Bronchial epithelial cell (primary cell): ENCODE results near the gene EMC9. TPM values are rescaled to one million over a fixed set of nuclear protein-coding genes. Genes with fewer than 3 reads are reported as not detected.
"Not testable (repeated sequence)": the region's sequence is repeated elsewhere in the genome, so short reads cannot be mapped to it uniquely, and the experiment has no call there.

Experiments
- DNase-seq: peaks from one replicate; pipeline ENCODE4 v3.0.0-alpha.2; 2010; ENCODE audit warnings: low read depth
- FAIRE-seq: peaks from 2 replicates; lab custom pipeline; 2011; peaks lifted over from hg19 to GRCh38; lab: Jason Lieb, UNC
- H3K27me3 ChIP-seq: 2 replicates; pipeline ENCODE4 v1.5.1; 2011; ENCODE audit warnings: low read length; ENCODE audit not compliant: control insufficient read depth, insufficient read depth
- H3K36me3 ChIP-seq: 2 replicates; pipeline ENCODE4 v1.5.1; 2011; ENCODE audit warnings: low read length; ENCODE audit not compliant: control insufficient read depth, insufficient read depth
- H3K4me3 ChIP-seq: 2 replicates; pipeline ENCODE4 v1.5.1; 2011; ENCODE audit warnings: mild to moderate bottlenecking, low read depth, low read length, control low read depth
- CTCF ChIP-seq: IDR thresholded peaks from 2 replicates; pipeline ENCODE4 v1.5.1; 2011; ENCODE audit warnings: mild to moderate bottlenecking, moderate library complexity, low read length, control low read depth, inconsistent platforms; ENCODE audit not compliant: insufficient read depth, severe bottlenecking
- total RNA-seq: library from RNA; depleted of rRNA; stranded (reverse); fragments of >200 nt; gene quantifications from 2 replicates; pipeline ENCODE4 v1.2.1, GENCODE V29; 2014

EMC9 gene
- total RNA-seq, 1 donor from 2014 or later: 12.6 TPM

- Histone ChIP-seq H3K4me3 (no peak overlapping the region), H3K27me3 (no peaks in the 10 kb centered on the region), H3K36me3 (no peaks in the 10 kb centered on the region)
- TF ChIP-seq CTCF: no peak
- peak; percentile 63 for DNase-seq
- no peak for FAIRE-seq
Measured at GRCh38 chr14:24110060-24110459, 31.3 kb downstream of the EMC9 start.

- FAIRE-seq (no peak), DNase-seq (no peak)
- Histone ChIP-seq H3K27me3 (no peaks in the 10 kb centered on the region), H3K4me3 (no peak overlapping the region), H3K36me3 (peaks cover 4% of the 10 kb centered on the region)
- no peak for TF ChIP-seq CTCF
Measured at GRCh38 chr14:24108336-24108874, 33.0 kb downstream of the EMC9 start.

- no peak for TF ChIP-seq CTCF
- Histone ChIP-seq H3K27me3 (no peaks in the 10 kb centered on the region), H3K36me3 (peaks cover 14% of the 10 kb centered on the region), H3K4me3 (no peak overlapping the region)
- FAIRE-seq: no peak
- DNase-seq: no peak
Measured at GRCh38 chr14:24106672-24107271, 34.6 kb downstream of the EMC9 start.

DNA sequence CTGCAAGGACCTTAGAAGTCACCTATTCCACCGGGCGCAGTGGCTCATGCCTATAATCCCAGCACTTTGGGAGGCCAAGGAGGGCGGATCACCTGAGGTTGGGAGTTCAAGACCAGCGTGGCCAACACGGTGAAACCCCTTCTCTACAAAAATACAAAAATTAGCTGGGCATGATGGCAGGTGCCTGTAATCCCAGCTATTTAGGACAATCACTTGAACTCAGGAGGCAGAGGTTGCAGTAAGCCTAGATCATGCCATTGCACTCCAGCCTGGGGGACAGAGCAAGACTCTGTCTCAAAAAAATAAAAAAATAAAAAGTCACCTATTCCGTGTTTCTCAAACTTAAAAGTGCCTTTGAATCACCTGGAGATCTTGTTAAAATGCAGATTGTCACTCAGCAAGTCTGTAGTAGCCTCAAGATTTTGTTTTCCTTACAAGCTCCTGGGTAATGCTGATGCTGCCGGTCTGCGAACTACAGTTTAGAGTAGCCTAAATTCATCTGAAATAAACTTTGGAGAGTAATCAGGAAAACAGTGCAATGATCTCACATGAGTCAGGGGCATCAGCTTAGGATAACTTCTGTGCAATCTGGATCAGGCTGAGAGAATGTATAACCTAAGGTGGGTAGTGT is 35.7 kb downstream of the EMC9 start:
- not testable (repeated sequence) for DNase-seq, FAIRE-seq, H3K4me3 ChIP-seq, H3K27me3 ChIP-seq
- peaks cover 21% of the 10 kb centered on the region for H3K36me3 ChIP-seq

- TF ChIP-seq CTCF: no peak
- Histone ChIP-seq H3K36me3 (peaks cover 41% of the 10 kb centered on the region), H3K27me3 (no peaks in the 10 kb centered on the region), H3K4me3 (no peak overlapping the region)
- DNase-seq (no peak), FAIRE-seq (no peak)
Measured at GRCh38 chr14:24103451-24103850, 37.9 kb downstream of the EMC9 start.

DNA sequence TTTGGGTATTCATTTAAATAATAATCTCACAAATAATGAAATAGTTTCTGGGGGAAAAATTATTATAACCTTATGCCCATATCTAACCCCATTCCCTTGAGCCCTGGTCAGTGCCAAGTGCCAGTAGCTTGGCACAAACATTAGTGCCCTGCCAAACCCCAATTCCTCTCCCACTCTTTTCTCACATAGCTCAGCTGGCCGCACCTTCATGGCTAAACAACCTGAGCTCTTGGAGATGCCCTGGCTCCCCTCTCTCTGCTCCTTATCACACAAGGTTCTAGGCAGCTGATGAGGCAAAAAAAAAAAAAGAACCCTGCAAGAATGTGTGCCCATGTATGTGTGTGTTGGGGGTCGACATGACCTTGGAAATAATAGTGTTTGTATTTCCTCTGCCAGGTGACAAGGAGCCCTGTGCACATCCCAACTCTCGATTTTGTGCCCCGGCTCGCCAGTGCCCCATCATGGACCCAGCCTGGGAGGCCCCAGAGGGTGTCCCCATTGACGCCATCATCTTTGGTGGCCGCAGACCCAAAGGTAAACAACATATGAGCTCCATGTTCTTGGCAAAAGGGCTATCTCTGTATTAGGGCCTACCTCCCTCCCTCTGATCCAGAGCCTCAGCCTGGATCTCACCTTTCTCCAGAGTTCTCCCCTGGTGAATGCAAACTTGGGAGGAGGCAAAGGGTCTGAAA is 38.9 kb downstream of the EMC9 start:
- FAIRE-seq (no peak), DNase-seq (no peak)
- TF ChIP-seq CTCF: no peak
- no peaks in the 10 kb centered on the region for H3K27me3 ChIP-seq
- no peak overlapping the region for H3K4me3 ChIP-seq
- H3K36me3 ChIP-seq: peaks cover 47% of the 10 kb centered on the region
